ENCODE results near the gene TOMM20L. TPM values are rescaled to one million over a fixed set of nuclear protein-coding genes. Genes with fewer than 3 reads are reported as not detected.
A peak's percentile ranks its signal among the peaks of the same experiment; 100 is the strongest.

TOMM20L gene
- total RNA-seq, 1 experiment from 2014 or later = not detected

GRCh38 chr14:58401587-58401986, 5.9 kb downstream of the TOMM20L start:
- ChIA-PET CTCF (no interaction called here), POLR2A (no interaction called here)
- no TSS peak for BruUV-seq (replicated peaks)
- Histone ChIP-seq H3K4me1 (ENCODE audit: control insufficient read depth, insufficient read depth, low read length) (no peaks in the 10 kb centered on the region), H3K9me3 (ENCODE audit: control insufficient read depth, insufficient read depth, low read depth, low read length) (no peaks in the 10 kb centered on the region), H3K27me3 (ENCODE audit: control insufficient read depth, insufficient read depth, low read length) (no peaks in the 10 kb centered on the region), H3K27ac (ENCODE audit: low read length) (no peak overlapping the region), H3K36me3 (ENCODE audit: control insufficient read depth, insufficient read depth, low read length) (no peaks in the 10 kb centered on the region), H3K4me3 (ENCODE audit: low read depth in 2 of 2, low read length in 2 of 2) (no peak overlapping the region)
- TF ChIP-seq POLR2AphosphoS5 (IDR thresholded peaks at IDR 0.05; ENCODE audit: low read depth, low read length) (no peak), CTCF (IDR thresholded peaks at IDR 0.05) (peak; percentile 35)
- ATAC-seq = no peak; the same call in 1 of the 2 replicates
- intact Hi-C loops (cut with micrococcal nuclease; ENCODE audit: unreplicated experiment) = no loop called here
- in situ Hi-C loops (cut with HindIII; ENCODE audit: low pct_unique_long_range_greater_than_20kb, low sequenced_read_pairs) = no loop called here
- no peak for DNase-seq (ENCODE audit: low read depth, low spot score)

GRCh38 chr14:58408681-58409215, 13.0 kb downstream of the TOMM20L start:
- ATAC-seq (no peak), DNase-seq (ENCODE audit: low read depth, low spot score) (no peak)
- peaks cover 11% of the 10 kb centered on the region for H3K36me3 ChIP-seq (ENCODE audit: control insufficient read depth, insufficient read depth, low read length)
- H3K27me3 ChIP-seq (ENCODE audit: control insufficient read depth, insufficient read depth, low read length) = no peaks in the 10 kb centered on the region
- POLR2A ChIA-PET = no interaction called here
- H3K4me3 ChIP-seq (ENCODE audit: low read depth in 2 of 2, low read length in 2 of 2) = no peak overlapping the region
- intact Hi-C loops (cut with micrococcal nuclease; ENCODE audit: unreplicated experiment) (no loop called here), in situ Hi-C loops (cut with HindIII; ENCODE audit: low pct_unique_long_range_greater_than_20kb, low sequenced_read_pairs) (no loop called here)
- BruUV-seq (replicated peaks) = no TSS peak
- H3K4me1 ChIP-seq (ENCODE audit: control insufficient read depth, insufficient read depth, low read length) = no peaks in the 10 kb centered on the region
- no peak overlapping the region for H3K27ac ChIP-seq (ENCODE audit: low read length)
- TF ChIP-seq CTCF (IDR thresholded peaks at IDR 0.05) (no peak), SIN3A (IDR thresholded peaks at IDR 0.05; ENCODE audit: borderline replicate concordance, insufficient read depth, low read depth, low read length) (no peak), POLR2AphosphoS5 (IDR thresholded peaks at IDR 0.05; ENCODE audit: low read depth, low read length) (no peak)
- no peaks in the 10 kb centered on the region for H3K9me3 ChIP-seq (ENCODE audit: control insufficient read depth, insufficient read depth, low read depth, low read length)
- CTCF ChIA-PET = no interaction called here

DNA sequence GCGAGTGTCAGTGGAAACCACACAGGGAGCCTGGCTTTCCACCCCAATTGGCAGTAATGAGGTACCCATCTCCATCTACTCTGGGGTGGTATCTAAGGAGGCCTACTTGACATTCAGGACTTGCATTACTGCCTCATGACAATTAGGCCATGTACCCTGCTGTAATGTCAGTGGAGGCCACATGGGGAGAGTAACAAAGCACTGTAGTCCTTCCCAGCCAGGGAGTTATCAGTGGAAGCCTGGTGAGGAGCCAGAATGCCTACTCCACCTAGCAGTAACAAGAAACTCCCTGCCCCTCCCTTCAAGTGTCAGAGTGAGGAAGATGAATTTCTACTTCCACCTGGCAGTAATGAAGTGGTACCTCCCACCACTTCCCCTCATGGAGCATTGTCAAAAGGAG, 19.1 kb downstream of the TOMM20L start:
- Histone ChIP-seq H3K36me3 (ENCODE audit: control insufficient read depth, insufficient read depth, low read length) (peaks cover 8% of the 10 kb centered on the region), H3K4me1 (ENCODE audit: control insufficient read depth, insufficient read depth, low read length) (no peaks in the 10 kb centered on the region), H3K27me3 (ENCODE audit: control insufficient read depth, insufficient read depth, low read length) (no peaks in the 10 kb centered on the region), H3K27ac (ENCODE audit: low read length) (no peak overlapping the region), H3K9me3 (ENCODE audit: control insufficient read depth, insufficient read depth, low read depth, low read length) (no peaks in the 10 kb centered on the region), H3K4me3 (ENCODE audit: low read depth in 2 of 2, low read length in 2 of 2) (no peak overlapping the region)
- in situ Hi-C loops (cut with HindIII; ENCODE audit: low pct_unique_long_range_greater_than_20kb, low sequenced_read_pairs) = no loop called here
- DNase-seq (ENCODE audit: low read depth, low spot score) (no peak), ATAC-seq (no peak)
- intact Hi-C loops (cut with micrococcal nuclease; ENCODE audit: unreplicated experiment) = no loop called here
- no TSS peak for BruUV-seq (replicated peaks)
- ChIA-PET CTCF (no interaction called here), POLR2A (no interaction called here)
- no peak for TF ChIP-seq POLR2AphosphoS5 (IDR thresholded peaks at IDR 0.05; ENCODE audit: low read depth, low read length)
- no peak for TF ChIP-seq TCF7L2 (IDR thresholded peaks at IDR 0.05; ENCODE audit: low read depth, low read length)
- no peak for TF ChIP-seq SIN3A (IDR thresholded peaks at IDR 0.05; ENCODE audit: borderline replicate concordance, insufficient read depth, low read depth, low read length)
- no peak for TF ChIP-seq CTCF (IDR thresholded peaks at IDR 0.05)
